B cell (primary cell): ENCODE results near the gene SUSD3.

Experiments
- CTCF ChIP-seq: fragments of 200-600 bp; IDR thresholded peaks from one replicate; pipeline ENCODE4 v1.8.0; 2022; ENCODE audit warnings: antibody characterized with exemption, mild to moderate bottlenecking
- EZH2 ChIP-seq: IDR thresholded peaks from 2 replicates; pipeline ENCODE4 v1.6.1; 2012; ENCODE audit warnings: borderline replicate concordance, low read depth, mild to moderate bottlenecking, moderate library complexity, low read length; ENCODE audit not compliant: insufficient read depth, poor library complexity, severe bottlenecking

GRCh38 chr9:93032545-93032944 is 26.0 kb upstream of the SUSD3 start:
- TF ChIP-seq CTCF, result no peak
- no peak for TF ChIP-seq EZH2
